ENCODE measurements around the gene SEC11C. TPM values are rescaled to one million over a fixed set of nuclear protein-coding genes. Genes with fewer than 3 reads are reported as not detected.

Gene SEC11C
- total and polyA plus RNA-seq, 2 of the 13 experiments (the other 11 are each of a cell fraction or from before 2014, with no cell fraction given) = 71.9 to 297 TPM

- TF ChIP-seq ZBED4 (CRISPR knock-in tag; IDR thresholded peaks at IDR 0.05; ENCODE audit: borderline replicate concordance) (no peak), AHR (CRISPR knock-in tag; IDR thresholded peaks at IDR 0.05) (no peak), RBAK (CRISPR knock-in tag; IDR thresholded peaks at IDR 0.05) (no peak), ZGPAT (CRISPR knock-in tag; IDR thresholded peaks at IDR 0.05) (no peak), IKZF5 (CRISPR knock-in tag; IDR thresholded peaks at IDR 0.05) (no peak), REST (IDR thresholded peaks at IDR 0.05; ENCODE audit: borderline replicate concordance in 1 of 2, low read depth in 1 of 2, low read length in 2 of 2) (peak; percentile 55 to 90), ZNF710 (CRISPR knock-in tag; IDR thresholded peaks at IDR 0.05; ENCODE audit: borderline replicate concordance) (no peak), ESRRA (CRISPR knock-in tag; IDR thresholded peaks at IDR 0.05; ENCODE audit: low read depth) (0 out of 2 replicates have a peak, but pooled peaks have one; percentile 2), GTF3A (CRISPR knock-in tag; conservative IDR thresholded peaks at IDR 0.05) (no peak), ZBTB1 (CRISPR knock-in tag; IDR thresholded peaks at IDR 0.05; ENCODE audit: borderline replicate concordance) (no peak), RAD21 (CRISPR knock-in tag; IDR thresholded peaks at IDR 0.05) (no peak), KDM6A (CRISPR knock-in tag; IDR thresholded peaks at IDR 0.05; ENCODE audit: low read depth) (no peak), POLR2AphosphoS2 (IDR thresholded peaks at IDR 0.05; ENCODE audit: low read depth, low read length) (no peak), PBX3 (CRISPR knock-in tag; IDR thresholded peaks at IDR 0.05; ENCODE audit: borderline replicate concordance) (no peak), ZNF235 (CRISPR knock-in tag; IDR thresholded peaks at IDR 0.05; ENCODE audit: borderline replicate concordance) (no peak)
These were observed 710 bp downstream of the SEC11C start (continued) for GRCh38 chr18:59140302-59140885.
